CD4-positive, CD25-positive, alpha-beta regulatory T cell (primary cell): Measurements from ENCODE around the gene PLXNA4. TPM values are rescaled to one million over a fixed set of nuclear protein-coding genes. Genes with fewer than 3 reads are reported as not detected.

Source experiments
- ATAC-seq, 2 donors: fragments of 150-1000 bp; cut with Tn5 transposase; one replicate each; pipeline ENCODE4 v1.10.0; 2021; ENCODE audit warnings: low read depth in 2 of 2, moderate number of reproducible peaks in 2 of 2, moderate library complexity in 1 of 2
- DNase-seq, 3 donors: peaks; one replicate each; pipeline versions ENCODE4 v3.0.0 to v3.0.0-alpha.2; 2012 to 2022; ENCODE audit warnings: mixed read lengths in 1 of 3
- H3K27ac ChIP-seq: one replicate; pipeline ENCODE4 v1.7.0; 2013; ENCODE audit warnings: mild to moderate bottlenecking, low read length; ENCODE audit not compliant: insufficient read depth, poor library complexity, severe bottlenecking
- H3K27me3 ChIP-seq: one replicate; pipeline ENCODE4 v1.7.0; 2013; ENCODE audit warnings: low read length; ENCODE audit not compliant: control insufficient read depth, insufficient read depth
- H3K36me3 ChIP-seq: one replicate; pipeline ENCODE4 v1.7.0; 2013; ENCODE audit warnings: mild to moderate bottlenecking, low read length, moderate library complexity; ENCODE audit not compliant: control insufficient read depth, insufficient read depth
- H3K4me1 ChIP-seq: 2 replicates; pipeline ENCODE4 v1.7.0; 2013; ENCODE audit warnings: mild to moderate bottlenecking, low read length; ENCODE audit not compliant: insufficient read depth, control insufficient read depth, poor library complexity, severe bottlenecking
- H3K4me3 ChIP-seq: one replicate; pipeline ENCODE4 v1.7.0; 2013; ENCODE audit warnings: low read depth, mild to moderate bottlenecking, low read length, moderate library complexity
- H3K9me3 ChIP-seq, 2 experiments: 1 replicate in 1 of 2; 2 replicates in 1 of 2; pipeline ENCODE4 v1.7.0; 2013; ENCODE audit warnings: low read length in 2 of 2, mild to moderate bottlenecking in 1 of 2, moderate library complexity in 1 of 2; ENCODE audit not compliant: control insufficient read depth in 2 of 2
- H3K27ac Mint-ChIP-seq, 3 donors: one replicate each; pipeline ENCODE4 v1.8.0; 2020 to 2022; ENCODE audit warnings: mild to moderate bottlenecking in 3 of 3, mixed read lengths in 3 of 3, moderate library complexity in 2 of 3
- H3K27me3 Mint-ChIP-seq: one replicate; pipeline ENCODE4 v1.8.0; 2022; ENCODE audit warnings: mild to moderate bottlenecking, mixed read lengths
- H3K36me3 Mint-ChIP-seq: one replicate; pipeline ENCODE4 v1.8.0; 2020; ENCODE audit warnings: mixed read lengths
- H3K4me1 Mint-ChIP-seq, 4 donors: one replicate each; pipeline ENCODE4 v1.8.0; 2020 to 2022; ENCODE audit warnings: mixed read lengths in 4 of 4, mild to moderate bottlenecking in 1 of 4
- H3K4me3 Mint-ChIP-seq, 4 donors: one replicate each; pipeline ENCODE4 v1.8.0; 2020 to 2022; ENCODE audit warnings: mild to moderate bottlenecking in 4 of 4, mixed read lengths in 4 of 4, moderate library complexity in 3 of 4
- H3K9me3 Mint-ChIP-seq, 7 donors: one replicate each; pipeline ENCODE4 v1.8.0; 2020 to 2022; ENCODE audit warnings: mixed read lengths in 7 of 7, mild to moderate bottlenecking in 3 of 7, moderate library complexity in 2 of 7
- polyA plus RNA-seq, 4 donors: library from polyadenylated mRNA; unstranded; fragments of 300-500 nt; fragmentation: Illumina TruSeq; gene quantifications; one replicate each; pipeline ENCODE4 v1.2.3, GENCODE V29; 2021
- total RNA-seq: library from RNA; stranded (reverse); gene quantifications from one replicate; pipeline ENCODE4 v1.2.3, GENCODE V29; 2022

PLXNA4 gene
- total and polyA plus RNA-seq, 5 donors from 2014 or later = 0.27 TPM; not detected in 4

DNA sequence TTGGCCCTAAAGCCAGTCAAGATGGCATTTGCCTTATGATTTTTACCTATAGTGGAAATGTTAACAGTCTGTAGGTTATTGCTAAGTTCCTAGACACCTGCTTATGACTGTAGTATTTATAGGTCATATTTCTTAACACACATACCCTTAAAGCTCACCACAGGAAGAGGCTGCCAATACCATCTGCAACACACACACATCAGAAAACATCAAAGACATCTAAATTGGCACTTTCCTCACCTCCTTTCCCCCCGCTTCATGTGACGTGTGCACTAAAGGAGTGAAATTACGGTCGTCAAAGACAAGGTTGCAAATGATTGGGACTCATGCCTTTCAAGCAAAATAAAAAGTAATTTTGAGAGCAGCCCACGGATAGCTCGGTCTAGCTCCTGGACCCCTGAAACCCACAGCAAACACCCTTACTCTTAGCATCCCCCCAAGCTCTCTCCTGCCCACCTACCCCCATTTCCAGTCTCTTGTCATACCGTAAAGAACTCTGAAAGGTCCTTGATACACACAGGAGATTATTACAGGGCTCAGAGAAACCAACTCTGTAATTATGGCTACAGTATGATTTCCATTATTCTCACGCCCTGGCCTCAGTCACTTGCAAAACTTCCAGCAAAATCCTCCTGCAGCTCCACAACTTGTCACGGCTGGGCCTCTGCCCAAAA lies 90.5 kb downstream of the PLXNA4 start:
- no peak overlapping the region for H3K27ac Mint-ChIP-seq
- Histone ChIP-seq H3K9me3 (no peaks in the 10 kb centered on the region), H3K4me1 (no peaks in the 10 kb centered on the region), H3K27me3 (no peaks in the 10 kb centered on the region), H3K36me3 (no peaks in the 10 kb centered on the region), H3K4me3 (no peak overlapping the region), H3K27ac (no peak overlapping the region)
- H3K36me3 Mint-ChIP-seq = no peaks in the 10 kb centered on the region
- peaks cover 0 to 12% (median 5%) of the 10 kb centered on the region in 4 donors for H3K4me1 Mint-ChIP-seq
- ATAC-seq (peak in 1 of 2 donors; percentile 67), DNase-seq (peak in 2 of 3 donors; percentile 37 to 59)
- peak overlapping the region in 1 of 4 donors; percentile 19 for H3K4me3 Mint-ChIP-seq
- H3K9me3 Mint-ChIP-seq = no peaks in the 10 kb centered on the region
- peaks cover 6% of the 10 kb centered on the region for H3K27me3 Mint-ChIP-seq

- no peaks in the 10 kb centered on the region for H3K9me3 Mint-ChIP-seq
- H3K27ac Mint-ChIP-seq = no peak overlapping the region
- H3K4me1 Mint-ChIP-seq = peaks cover 0 to 12% (median 5%) of the 10 kb centered on the region in 4 donors
- H3K36me3 Mint-ChIP-seq = no peaks in the 10 kb centered on the region
- DNase-seq = no peak
- no peak overlapping the region for H3K4me3 ChIP-seq
- ATAC-seq = no peak
- no peaks in the 10 kb centered on the region for H3K9me3 ChIP-seq
- peaks cover 6% of the 10 kb centered on the region for H3K27me3 Mint-ChIP-seq
- no peaks in the 10 kb centered on the region for H3K4me1 ChIP-seq
- no peak overlapping the region for H3K4me3 Mint-ChIP-seq
- no peaks in the 10 kb centered on the region for H3K27me3 ChIP-seq
- H3K36me3 ChIP-seq = no peaks in the 10 kb centered on the region
- no peak overlapping the region for H3K27ac ChIP-seq
Observed at GRCh38 chr7:132485136-132485535, 91.1 kb downstream of the PLXNA4 start.

- Mint-ChIP-seq H3K4me3 (no peak overlapping the region), H3K27me3 (peaks cover 10% of the 10 kb centered on the region), H3K9me3 (peaks cover 0 to 2% (median 0%) of the 10 kb centered on the region in 7 donors), H3K27ac (no peak overlapping the region), H3K36me3 (no peaks in the 10 kb centered on the region), H3K4me1 (peaks cover 0 to 12% (median 5%) of the 10 kb centered on the region in 4 donors)
- Histone ChIP-seq H3K36me3 (no peaks in the 10 kb centered on the region), H3K4me1 (no peaks in the 10 kb centered on the region), H3K4me3 (no peak overlapping the region), H3K27ac (no peak overlapping the region), H3K9me3 (no peaks in the 10 kb centered on the region), H3K27me3 (no peaks in the 10 kb centered on the region)
- ATAC-seq (no peak), DNase-seq (no peak)
Observed at GRCh38 chr7:132482866-132483265, 93.4 kb downstream of the PLXNA4 start.

- no peak for ATAC-seq
- no peak overlapping the region for H3K27ac ChIP-seq
- no peaks in the 10 kb centered on the region for H3K36me3 ChIP-seq
- H3K4me3 ChIP-seq = no peak overlapping the region
- H3K4me1 Mint-ChIP-seq = peaks cover 0 to 6% (median 3%) of the 10 kb centered on the region in 4 donors
- no peak for DNase-seq
- no peaks in the 10 kb centered on the region for H3K4me1 ChIP-seq
- no peaks in the 10 kb centered on the region for H3K36me3 Mint-ChIP-seq
- H3K27me3 Mint-ChIP-seq = peaks cover 4% of the 10 kb centered on the region
- H3K27ac Mint-ChIP-seq = no peak overlapping the region
- no peak overlapping the region for H3K4me3 Mint-ChIP-seq
- H3K9me3 ChIP-seq = no peaks in the 10 kb centered on the region
- no peaks in the 10 kb centered on the region for H3K27me3 ChIP-seq
- H3K9me3 Mint-ChIP-seq = peaks cover 0 to 2% (median 0%) of the 10 kb centered on the region in 7 donors
Observed at GRCh38 chr7:132480534-132480933, 95.7 kb downstream of the PLXNA4 start.

- H3K4me3 ChIP-seq = no peak overlapping the region
- Mint-ChIP-seq H3K27me3 (peaks cover 14% of the 10 kb centered on the region), H3K9me3 (peaks cover 0 to 2% (median 0%) of the 10 kb centered on the region in 7 donors), H3K4me1 (peaks cover 0 to 2% (median 0%) of the 10 kb centered on the region in 4 donors), H3K36me3 (no peaks in the 10 kb centered on the region), H3K27ac (no peak overlapping the region), H3K4me3 (no peak overlapping the region)
- H3K4me1 ChIP-seq = no peaks in the 10 kb centered on the region
- ATAC-seq (no peak), DNase-seq (no peak)
- H3K27me3 ChIP-seq = no peaks in the 10 kb centered on the region
- no peak overlapping the region for H3K27ac ChIP-seq
- H3K9me3 ChIP-seq = no peaks in the 10 kb centered on the region
- H3K36me3 ChIP-seq = no peaks in the 10 kb centered on the region
Observed at GRCh38 chr7:132476541-132476940, 99.7 kb downstream of the PLXNA4 start.

DNA sequence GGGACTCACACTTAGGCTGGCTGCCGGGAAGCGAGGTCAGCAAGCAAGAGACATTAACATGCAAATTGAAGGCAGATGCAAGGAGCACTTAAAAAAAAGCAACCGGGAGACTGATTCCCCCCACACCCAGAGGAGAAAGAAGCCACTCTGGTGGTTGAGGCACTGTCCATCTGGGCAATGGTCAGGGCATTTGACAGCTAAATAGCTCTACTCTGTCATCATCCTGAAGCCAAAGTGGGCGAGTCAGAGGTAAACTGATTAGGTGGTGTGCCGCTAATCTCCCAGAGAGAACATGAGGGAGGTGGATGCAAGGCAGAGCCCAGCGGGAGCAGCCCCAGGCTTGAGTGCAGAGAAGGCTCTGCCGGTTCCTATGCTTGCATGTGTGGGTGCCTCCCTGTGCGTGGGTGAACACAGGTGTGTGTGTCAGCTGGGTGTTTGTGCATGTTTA lies 100.6 kb downstream of the PLXNA4 start:
- Mint-ChIP-seq H3K27me3 (peaks cover 14% of the 10 kb centered on the region), H3K27ac (peak overlapping the region in 1 of 3 donors; percentile 16), H3K9me3 (peaks cover 0 to 2% (median 0%) of the 10 kb centered on the region in 7 donors), H3K36me3 (no peaks in the 10 kb centered on the region), H3K4me1 (peaks cover 0 to 2% (median 0%) of the 10 kb centered on the region in 4 donors), H3K4me3 (no peak overlapping the region)
- no peak overlapping the region for H3K4me3 ChIP-seq
- H3K27me3 ChIP-seq = no peaks in the 10 kb centered on the region
- no peaks in the 10 kb centered on the region for H3K9me3 ChIP-seq
- H3K36me3 ChIP-seq = no peaks in the 10 kb centered on the region
- H3K27ac ChIP-seq = no peak overlapping the region
- DNase-seq = no peak
- H3K4me1 ChIP-seq = no peaks in the 10 kb centered on the region
- no peak for ATAC-seq

- no peak overlapping the region for H3K27ac ChIP-seq
- no peaks in the 10 kb centered on the region for H3K36me3 Mint-ChIP-seq
- H3K36me3 ChIP-seq = no peaks in the 10 kb centered on the region
- peaks cover 0 to 2% (median 0%) of the 10 kb centered on the region in 7 donors for H3K9me3 Mint-ChIP-seq
- peak overlapping the region in 1 of 3 donors; percentile 1 for H3K27ac Mint-ChIP-seq
- H3K27me3 ChIP-seq = no peaks in the 10 kb centered on the region
- no peaks in the 10 kb centered on the region for H3K9me3 ChIP-seq
- no peak overlapping the region for H3K4me3 Mint-ChIP-seq
- no peaks in the 10 kb centered on the region for H3K4me1 ChIP-seq
- H3K27me3 Mint-ChIP-seq = peaks cover 14% of the 10 kb centered on the region
- ATAC-seq (no peak), DNase-seq (no peak)
- H3K4me1 Mint-ChIP-seq = peaks cover 0 to 2% (median 0%) of the 10 kb centered on the region in 4 donors
- H3K4me3 ChIP-seq = no peak overlapping the region
Observed at GRCh38 chr7:132475037-132475668, 101.1 kb downstream of the PLXNA4 start.
